ENCODE results near the gene BRAF. TPM values are rescaled to one million over a fixed set of nuclear protein-coding genes. Genes with fewer than 3 reads are reported as not detected.
"Not testable (repeated sequence)": the region's sequence is repeated elsewhere in the genome, so short reads cannot be mapped to it uniquely, and the experiment has no call there.

The BRAF gene
- total RNA-seq, 2 experiments from 2014 or later, result 30.3 to 30.9 TPM

DNA sequence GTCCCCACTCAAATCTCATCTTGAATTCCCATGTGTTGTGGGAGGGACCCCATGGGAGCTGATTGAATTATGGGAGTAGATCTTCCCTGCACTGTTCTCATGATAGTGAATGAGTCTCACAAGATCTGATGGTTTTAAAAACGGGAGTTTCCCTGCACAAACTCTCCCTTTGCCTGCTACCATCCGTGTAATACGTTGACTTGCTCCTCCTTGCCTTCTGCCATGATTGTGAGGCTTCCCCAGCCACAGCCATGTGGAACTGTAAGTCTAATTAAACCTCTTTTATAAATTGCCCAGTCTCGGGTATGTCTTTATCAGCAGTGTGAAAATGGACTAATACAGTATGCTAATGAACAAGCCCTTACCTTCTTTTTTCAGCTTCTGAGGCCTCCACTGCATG, 3.2 kb upstream of the BRAF start:
- not testable (repeated sequence) for H3K27me3 Mint-ChIP-seq; H3K4me1 Mint-ChIP-seq; H3K27ac Mint-ChIP-seq; H3K36me3 Mint-ChIP-seq (ENCODE audit: low read depth); H3K4me3 Mint-ChIP-seq; H3K9me3 Mint-ChIP-seq; DNase-seq
- ChIA-PET CTCF (interaction anchor here (0.7 kb wide), 1 partner anchor 116 kb away, joined by 3 read pairs; no protein-coding TSS in a partner anchor), POLR2A (interaction anchor here (1.6 to 1.8 kb wide), 2 partner anchors 9 to 451 kb away, joined by 3 to 5 read pairs; no protein-coding TSS in a partner anchor)

DNA sequence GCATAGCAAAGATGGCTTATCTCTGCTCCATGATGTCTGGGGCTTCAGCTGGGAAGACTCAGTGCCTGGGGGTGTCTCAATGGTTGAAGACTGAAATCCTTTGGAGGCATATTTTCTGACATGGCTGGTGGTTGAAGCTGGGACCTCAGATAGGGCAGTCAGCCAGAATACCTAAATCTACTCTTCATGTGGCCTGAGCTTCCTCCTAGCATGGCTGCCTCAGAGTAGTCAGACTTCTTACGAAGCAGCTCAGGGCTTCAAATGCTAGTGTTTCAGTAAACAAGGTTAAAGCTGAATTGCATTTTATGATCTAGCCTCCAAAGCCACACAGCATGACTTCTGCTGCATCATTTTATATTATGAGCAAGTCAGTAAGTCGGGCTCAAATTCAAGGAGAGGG, 2.6 kb upstream of the BRAF start:
- Mint-ChIP-seq H3K4me3 (no peak overlapping the region), H3K27ac (no peak overlapping the region), H3K36me3 (ENCODE audit: low read depth) (no peaks in the 10 kb centered on the region), H3K4me1 (peaks cover 6% of the 10 kb centered on the region), H3K9me3 (no peaks in the 10 kb centered on the region), H3K27me3 (peaks cover under 1% of the 10 kb centered on the region)
- POLR2A ChIA-PET, result interaction anchor here (0.6 to 1.6 kb wide), 2 partner anchors 94 to 450 kb away, joined by 3 read pairs; no protein-coding TSS in a partner anchor
- CTCF ChIA-PET, result interaction anchor here (0.7 to 0.9 kb wide), 2 partner anchors 10 to 116 kb away, joined by 3 read pairs; no protein-coding TSS in a partner anchor
- DNase-seq, result no peak

DNA sequence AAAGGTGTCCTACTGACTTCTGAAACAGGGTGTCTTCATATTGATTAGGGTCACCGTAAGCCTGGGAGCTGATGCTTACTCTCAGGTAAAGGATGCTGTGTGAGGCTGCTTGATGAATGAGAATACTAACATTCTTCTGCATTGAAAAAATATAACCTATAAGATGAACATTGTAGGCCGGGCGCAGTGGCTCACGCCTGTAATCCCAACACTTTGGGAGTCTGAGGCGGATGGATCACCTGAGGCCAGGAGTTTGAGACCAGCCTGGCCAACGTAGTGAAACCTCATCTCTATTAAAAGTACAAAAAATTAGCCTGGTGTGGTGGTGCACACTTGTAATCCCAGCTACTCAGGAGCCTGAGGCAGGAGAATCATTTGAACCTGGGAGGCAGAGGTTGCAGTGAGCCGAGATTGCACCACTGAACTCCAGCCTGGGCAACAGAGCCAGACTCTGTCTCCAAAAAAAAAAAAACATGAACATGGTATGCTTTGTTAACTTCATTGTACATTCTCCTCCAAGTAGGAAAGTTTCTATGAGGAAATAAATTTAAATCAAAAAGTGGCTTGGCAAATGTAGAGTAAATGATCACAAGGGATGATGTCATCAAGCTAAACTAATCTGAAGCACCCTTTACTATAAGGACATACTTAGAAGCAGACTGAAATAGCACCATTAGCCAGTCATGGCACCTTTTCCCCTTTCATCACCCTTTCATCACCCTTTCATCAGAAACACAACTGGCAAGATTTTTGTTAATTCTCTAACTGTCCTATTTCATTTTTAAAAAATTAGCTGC, 1.5 kb upstream of the BRAF start:
- Mint-ChIP-seq H3K9me3 (no peaks in the 10 kb centered on the region), H3K4me3 (peak overlapping the region; percentile 9), H3K36me3 (ENCODE audit: low read depth) (no peaks in the 10 kb centered on the region), H3K4me1 (peaks cover 6% of the 10 kb centered on the region), H3K27ac (peak overlapping the region; percentile 36), H3K27me3 (no peaks in the 10 kb centered on the region)
- POLR2A ChIA-PET, result interaction anchor here (0.7 to 2.8 kb wide), 2 partner anchors 50 to 88 kb away, joined by 3 to 30 read pairs; partner anchors contain the start of gene MRPS33
- DNase-seq, result no peak
- CTCF ChIA-PET, result interaction anchor here (0.9 kb wide), 1 partner anchor 9 kb away, joined by 3 read pairs; no protein-coding TSS in a partner anchor

DNA sequence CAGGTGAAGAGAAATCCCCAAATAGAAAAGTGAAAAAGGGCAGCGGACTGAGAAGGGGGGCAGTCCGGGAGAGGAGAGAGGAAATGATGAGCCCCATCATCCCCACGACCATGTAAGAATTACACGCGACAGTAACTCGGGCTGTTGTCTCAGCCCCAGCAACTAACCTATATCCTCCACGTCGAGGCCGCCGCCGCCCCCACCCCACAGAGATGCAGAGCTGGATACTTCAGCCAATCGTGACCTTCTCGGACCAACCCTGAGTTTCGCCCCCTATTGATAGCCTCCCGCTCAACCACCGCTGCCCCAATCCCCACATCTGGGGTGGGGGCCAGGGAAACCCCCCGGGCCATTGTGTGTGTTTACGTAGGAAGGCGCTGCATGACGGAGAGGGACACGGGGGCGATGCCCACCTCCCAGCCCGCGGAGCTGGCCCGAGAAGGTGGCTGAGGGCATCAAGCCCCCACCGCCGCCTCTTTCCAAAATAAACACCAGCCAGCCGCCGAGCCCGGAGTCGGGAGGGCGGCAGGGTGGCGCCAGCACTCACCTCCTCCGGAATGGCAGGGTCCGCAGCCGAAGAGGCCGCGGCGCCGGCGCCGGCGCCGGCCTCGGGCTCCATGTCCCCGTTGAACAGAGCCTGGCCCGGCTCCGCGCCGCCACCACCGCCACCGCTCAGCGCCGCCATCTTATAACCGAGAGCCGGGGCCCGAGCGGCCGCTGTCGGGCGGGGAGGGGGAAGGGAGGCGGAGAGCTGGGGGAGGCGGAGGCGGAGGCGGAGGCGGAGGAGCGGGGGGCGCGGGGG, 509 bp downstream of the BRAF start:
- H3K4me3 Mint-ChIP-seq, result no peak overlapping the region
- POLR2A ChIA-PET, result interaction anchor here (0.7 to 2.8 kb wide), 10 partner anchors 13 to 1884 kb away, joined by 3 to 30 read pairs (median 4); partner anchors contain the start of genes AGK, MRPS33 and SSBP1
- H3K9me3 Mint-ChIP-seq, result no peaks in the 10 kb centered on the region
- no peak overlapping the region for H3K27ac Mint-ChIP-seq
- no peaks in the 10 kb centered on the region for H3K27me3 Mint-ChIP-seq
- CTCF ChIA-PET, result interaction anchor here (0.6 to 2.7 kb wide), 6 partner anchors 50 to 123 kb away, joined by 3 to 11 read pairs (median 4); partner anchors contain the start of gene MRPS33
- DNase-seq, result peak; percentile 79
- H3K36me3 Mint-ChIP-seq (ENCODE audit: low read depth), result no peaks in the 10 kb centered on the region
- H3K4me1 Mint-ChIP-seq, result peaks cover 13% of the 10 kb centered on the region

DNA sequence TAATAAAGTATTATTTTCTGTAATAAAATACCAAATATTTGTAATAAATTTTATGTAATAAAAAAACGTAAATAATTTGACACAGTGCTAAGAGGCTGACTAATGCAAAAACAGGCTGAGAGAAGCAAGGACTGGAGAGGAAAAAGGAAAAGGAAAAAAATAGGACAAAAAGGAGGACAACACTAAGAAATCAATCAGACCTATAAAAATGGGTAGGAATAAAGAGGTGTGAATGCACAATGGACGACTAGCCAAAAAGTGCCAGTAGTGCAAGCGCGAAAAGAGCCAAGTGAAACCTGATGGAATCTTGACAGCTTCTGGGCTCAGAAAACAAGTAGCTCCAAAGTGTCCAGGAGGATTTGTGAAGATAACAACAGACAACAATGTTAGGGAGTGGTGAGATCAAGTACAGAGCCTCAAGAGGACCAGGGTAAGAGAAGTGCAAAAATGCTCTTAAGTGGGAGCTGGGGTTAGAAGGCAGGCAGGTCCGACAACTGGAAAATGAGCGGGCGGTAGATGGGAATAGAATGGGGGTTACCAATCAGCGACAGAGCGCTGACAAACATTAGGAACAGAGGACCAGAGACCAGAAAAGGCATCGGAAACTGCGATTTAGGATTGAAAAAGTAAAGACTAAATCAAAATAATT, 1.2 kb downstream of the BRAF start:
- H3K4me1 Mint-ChIP-seq, result peaks cover 13% of the 10 kb centered on the region
- ChIA-PET POLR2A (interaction anchor here (0.6 to 2.8 kb wide), 9 partner anchors 12 to 1884 kb away, joined by 3 to 30 read pairs (median 3); partner anchors contain the start of genes AGK, MRPS33 and SSBP1), CTCF (interaction anchor here (1.0 to 2.7 kb wide), 3 partner anchors 91 to 114 kb away, joined by 3 to 11 read pairs (median 4); partner anchors contain the start of gene MRPS33)
- H3K27ac Mint-ChIP-seq, result no peak overlapping the region
- no peaks in the 10 kb centered on the region for H3K27me3 Mint-ChIP-seq
- H3K36me3 Mint-ChIP-seq (ENCODE audit: low read depth), result peaks cover under 1% of the 10 kb centered on the region
- DNase-seq, result no peak
- no peak overlapping the region for H3K4me3 Mint-ChIP-seq
- no peaks in the 10 kb centered on the region for H3K9me3 Mint-ChIP-seq

DNA sequence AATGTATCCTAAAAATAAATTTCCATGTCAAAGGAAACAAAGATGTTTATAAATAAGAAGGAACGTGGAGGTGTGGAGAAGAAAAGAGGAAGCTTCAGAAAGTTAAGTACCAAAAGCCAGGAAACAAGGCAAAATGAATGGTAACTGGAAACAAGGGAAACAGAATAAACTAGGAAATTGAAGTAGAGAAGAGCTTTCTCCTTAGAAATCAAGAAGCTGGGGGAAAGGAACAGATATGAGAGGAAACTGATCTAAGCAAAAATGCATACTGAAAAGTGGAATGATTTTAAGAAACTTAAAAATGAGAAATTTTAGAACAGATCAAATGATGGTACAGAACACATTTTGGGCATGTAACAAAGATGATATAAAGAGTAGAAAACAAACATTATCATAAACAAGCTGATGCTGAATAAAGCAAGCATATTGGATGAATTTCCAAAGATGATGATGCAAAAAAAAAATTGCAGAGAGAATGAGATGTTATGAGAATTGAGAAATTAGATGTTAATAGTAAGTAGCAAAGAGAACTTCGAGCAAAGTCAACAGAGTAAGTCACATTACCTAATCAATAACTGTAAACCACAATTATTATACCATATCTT, 1.9 kb downstream of the BRAF start:
- Mint-ChIP-seq H3K9me3 (no peaks in the 10 kb centered on the region), H3K27me3 (no peaks in the 10 kb centered on the region), H3K27ac (no peak overlapping the region), H3K36me3 (ENCODE audit: low read depth) (peaks cover 7% of the 10 kb centered on the region), H3K4me3 (no peak overlapping the region), H3K4me1 (peaks cover 13% of the 10 kb centered on the region)
- ChIA-PET POLR2A (interaction anchor here (0.6 to 2.8 kb wide), 6 partner anchors 11 to 1562 kb away, joined by 3 to 30 read pairs (median 4); partner anchors contain the start of genes AGK and MRPS33), CTCF (interaction anchor here (1.0 to 2.7 kb wide), 2 partner anchors 92 to 112 kb away, joined by 3 to 11 read pairs; partner anchors contain the start of gene MRPS33)
- DNase-seq, result no peak

DNA sequence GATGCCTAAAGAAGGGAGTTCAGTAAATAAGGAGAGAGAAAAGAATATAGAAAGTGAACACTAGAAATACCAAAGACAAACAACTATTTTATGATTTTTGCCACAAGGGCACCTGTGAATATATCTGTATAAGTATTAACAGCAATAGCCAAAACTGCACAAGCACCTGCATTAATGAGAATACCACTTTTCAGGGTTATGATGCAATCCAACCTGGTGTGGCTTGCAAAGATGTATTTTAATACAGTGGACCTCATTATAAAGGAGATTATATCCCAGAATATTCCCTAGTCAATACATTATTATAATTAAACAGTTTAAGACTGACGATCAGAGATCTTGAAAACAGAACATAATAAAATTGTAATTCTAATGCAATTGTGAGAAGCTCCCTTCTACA, 4.0 kb downstream of the BRAF start:
- Mint-ChIP-seq H3K36me3 (ENCODE audit: low read depth) (peaks cover 8% of the 10 kb centered on the region), H3K4me3 (no peak overlapping the region), H3K4me1 (peaks cover 17% of the 10 kb centered on the region), H3K27ac (no peak overlapping the region), H3K9me3 (no peaks in the 10 kb centered on the region), H3K27me3 (no peaks in the 10 kb centered on the region)
- POLR2A ChIA-PET, result no interaction called here
- DNase-seq, result no peak
- CTCF ChIA-PET, result no interaction called here

DNA sequence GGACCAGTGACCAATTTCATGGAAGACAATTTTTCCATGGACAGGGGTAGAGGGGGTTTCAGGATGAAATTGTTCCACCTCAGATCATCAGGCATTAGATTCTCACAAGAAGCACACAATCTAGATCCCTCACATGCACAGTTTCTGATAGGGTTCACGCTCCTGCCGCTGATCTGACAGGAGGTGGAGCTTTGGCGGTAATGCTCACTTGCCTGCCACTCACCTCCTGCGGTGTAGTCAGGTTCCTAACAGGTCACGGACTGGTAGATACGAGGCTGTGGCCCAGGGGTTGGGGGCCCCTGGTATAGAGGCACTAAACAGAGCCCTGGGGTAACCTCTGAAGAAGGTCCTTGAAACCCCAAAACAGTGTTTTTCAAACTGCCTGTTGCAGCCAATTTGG, 6.5 kb downstream of the BRAF start:
- no peaks in the 10 kb centered on the region for H3K9me3 Mint-ChIP-seq
- H3K4me3 Mint-ChIP-seq, result no peak overlapping the region
- no peak overlapping the region for H3K27ac Mint-ChIP-seq
- peaks cover 12% of the 10 kb centered on the region for H3K4me1 Mint-ChIP-seq
- CTCF ChIA-PET, result interaction anchor here (1.0 kb wide), 1 partner anchor 107 kb away, joined by 3 read pairs; no protein-coding TSS in a partner anchor
- no peaks in the 10 kb centered on the region for H3K27me3 Mint-ChIP-seq
- no peak for DNase-seq
- peaks cover 8% of the 10 kb centered on the region for H3K36me3 Mint-ChIP-seq (ENCODE audit: low read depth)
- POLR2A ChIA-PET, result no interaction called here

DNA sequence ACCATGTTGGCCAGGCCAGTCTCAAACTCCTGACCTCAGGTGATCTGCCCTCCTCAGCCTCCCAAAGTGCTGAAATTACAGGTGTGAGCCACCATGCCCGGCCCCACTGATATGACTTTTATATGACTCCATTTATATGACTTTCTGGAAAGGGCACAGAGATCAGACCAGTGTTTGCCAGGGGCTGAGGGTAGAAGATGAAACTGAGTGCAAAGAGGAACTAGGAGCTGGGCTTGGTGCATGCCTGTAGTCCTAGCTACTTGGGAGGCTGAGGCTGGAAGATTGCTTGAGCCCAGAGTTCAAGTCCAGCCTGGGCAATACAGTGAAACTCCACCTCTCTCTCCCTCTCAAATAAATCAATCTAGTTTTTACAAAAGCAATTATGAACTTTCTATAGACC, 7.5 kb downstream of the BRAF start:
- Mint-ChIP-seq H3K9me3 (no peaks in the 10 kb centered on the region), H3K36me3 (ENCODE audit: low read depth) (peaks cover 8% of the 10 kb centered on the region), H3K27me3 (no peaks in the 10 kb centered on the region), H3K4me3 (no peak overlapping the region), H3K27ac (no peak overlapping the region), H3K4me1 (peaks cover 12% of the 10 kb centered on the region)
- DNase-seq, result no peak
- POLR2A ChIA-PET, result no interaction called here
- CTCF ChIA-PET, result interaction anchor here (1.0 to 1.4 kb wide), 2 partner anchors 10 to 106 kb away, joined by 3 read pairs; no protein-coding TSS in a partner anchor

DNA sequence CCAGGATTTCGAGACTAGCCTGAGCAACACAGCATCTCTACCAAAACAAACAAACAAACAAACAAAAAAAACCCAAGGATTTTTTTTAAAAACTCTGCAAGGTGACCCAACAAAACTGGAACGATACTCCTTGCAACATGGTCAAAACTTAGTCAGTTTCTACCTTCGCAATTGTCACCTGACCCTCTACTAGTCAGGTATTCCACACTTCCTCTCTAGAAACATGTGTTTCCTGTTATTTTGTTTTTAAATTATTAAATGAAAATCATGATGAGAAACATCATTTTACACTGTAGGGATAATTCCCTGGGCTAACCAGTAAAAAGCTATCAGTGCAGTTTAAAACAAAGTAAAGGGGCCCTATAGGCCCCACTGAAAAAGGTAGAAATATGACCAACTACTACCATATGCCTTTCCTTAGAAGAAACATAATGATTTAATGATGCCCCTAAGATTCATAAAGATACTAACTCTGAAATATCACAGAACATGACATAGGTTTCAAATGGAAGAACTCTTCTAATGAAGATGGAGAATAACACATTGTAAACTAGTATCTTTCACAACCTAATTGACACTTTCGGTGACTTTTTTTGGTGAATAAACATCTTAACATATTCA, 8.7 kb downstream of the BRAF start:
- Mint-ChIP-seq H3K9me3 (no peaks in the 10 kb centered on the region), H3K27me3 (no peaks in the 10 kb centered on the region), H3K27ac (no peak overlapping the region), H3K4me1 (peaks cover 12% of the 10 kb centered on the region), H3K36me3 (ENCODE audit: low read depth) (peaks cover 8% of the 10 kb centered on the region), H3K4me3 (no peak overlapping the region)
- POLR2A ChIA-PET, result no interaction called here
- no peak for DNase-seq
- CTCF ChIA-PET, result no interaction called here

DNA sequence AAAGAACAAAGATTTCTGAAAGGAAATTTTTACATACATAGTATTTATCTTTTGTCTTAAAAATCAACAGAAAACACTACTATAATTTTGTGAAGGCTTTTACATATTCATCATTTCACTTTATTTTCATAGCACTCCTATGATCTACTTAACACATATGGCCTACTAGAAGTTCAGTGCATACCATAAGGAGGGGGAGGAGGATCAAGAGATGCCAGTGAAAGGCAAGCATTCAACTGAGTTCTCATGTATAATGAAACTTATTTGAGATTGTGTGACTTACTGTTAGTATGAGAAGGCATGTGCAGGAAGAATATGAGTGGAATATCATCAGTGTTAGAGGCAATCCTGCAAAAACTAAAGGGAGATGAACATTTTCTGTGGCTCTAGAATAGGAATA, 10.6 kb downstream of the BRAF start:
- CTCF ChIA-PET, result no interaction called here
- POLR2A ChIA-PET, result no interaction called here
- Mint-ChIP-seq H3K9me3 (no peaks in the 10 kb centered on the region), H3K27me3 (no peaks in the 10 kb centered on the region), H3K27ac (no peak overlapping the region), H3K4me1 (peaks cover 4% of the 10 kb centered on the region), H3K36me3 (ENCODE audit: low read depth) (peaks cover 15% of the 10 kb centered on the region), H3K4me3 (no peak overlapping the region)
- DNase-seq, result no peak

DNA sequence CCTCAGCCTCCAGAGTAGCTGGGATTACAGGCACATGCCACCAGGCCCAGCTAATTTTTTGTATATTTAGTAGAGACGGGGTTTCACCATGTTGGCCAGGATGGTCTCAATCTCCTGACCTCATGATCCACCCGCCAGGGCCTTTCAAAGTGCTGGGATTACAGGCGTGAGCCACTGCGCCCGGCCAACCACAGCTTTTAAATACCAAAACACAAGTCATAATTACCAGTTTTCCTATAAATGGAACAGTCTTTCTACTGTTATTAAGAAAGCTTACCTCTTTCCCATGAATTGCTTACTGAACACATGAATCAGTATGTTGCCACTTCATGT, 11.2 kb downstream of the BRAF start:
- POLR2A ChIA-PET, result not testable (repeated sequence)

More for the DNA sequence above, 11.2 kb downstream of the BRAF start:
- peaks cover 15% of the 10 kb centered on the region for H3K36me3 Mint-ChIP-seq (ENCODE audit: low read depth)
- H3K27me3 Mint-ChIP-seq, DNase-seq, H3K4me1 Mint-ChIP-seq, H3K4me3 Mint-ChIP-seq, H3K9me3 Mint-ChIP-seq, H3K27ac Mint-ChIP-seq: not testable (repeated sequence)
- CTCF ChIA-PET, result interaction anchor here (0.6 kb wide), 2 partner anchors 111 to 233 kb away, joined by 3 read pairs; no protein-coding TSS in a partner anchor

Measured in activated CD4-positive, alpha-beta memory T cell treated with anti-CD3 and anti-CD28 coated beads, Interleukin-2, amount 10 ng/mL, durations not matched to agents 7 days and 5 days (primary cell).